G401.6 (cell line): ENCODE results near the gene LRRC7.
"Not testable (repeated sequence)": the region's sequence is repeated elsewhere in the genome, so short reads cannot be mapped to it uniquely, and the experiment has no call there.

ENCODE experiments used
- FAIRE-seq: peaks from 2 replicates; lab custom pipeline; 2012; peaks lifted over from hg19 to GRCh38; lab: Jason Lieb, UNC

The LRRC7 gene

GRCh38 chr1:69888016-69888415 is 320.3 kb downstream of the LRRC7 start:
- not testable (repeated sequence) for FAIRE-seq

GRCh38 chr1:69888657-69889056 is 320.9 kb downstream of the LRRC7 start:
- no peak for FAIRE-seq

GRCh38 chr1:69898403-69898947 is 330.8 kb downstream of the LRRC7 start:
- FAIRE-seq, result no peak

GRCh38 chr1:69911301-69911801 is 343.6 kb downstream of the LRRC7 start:
- no peak for FAIRE-seq

- FAIRE-seq, result no peak
Measured at GRCh38 chr1:69913977-69914376, 346.3 kb downstream of the LRRC7 start.

GRCh38 chr1:69914976-69915765 is 347.4 kb downstream of the LRRC7 start:
- no peak for FAIRE-seq

GRCh38 chr1:69919129-69919921 is 351.6 kb downstream of the LRRC7 start:
- no peak for FAIRE-seq

- FAIRE-seq, result no peak
Measured at GRCh38 chr1:69919922-69920273, 352.2 kb downstream of the LRRC7 start.

- FAIRE-seq, result no peak
Measured at GRCh38 chr1:69920426-69920825, 352.7 kb downstream of the LRRC7 start.

GRCh38 chr1:69921486-69921885 is 353.8 kb downstream of the LRRC7 start:
- no peak for FAIRE-seq

- FAIRE-seq, result not testable (repeated sequence)
Measured at GRCh38 chr1:69928234-69928633, 360.5 kb downstream of the LRRC7 start.

- FAIRE-seq, result no peak
Measured at GRCh38 chr1:69929308-69930057, 361.8 kb downstream of the LRRC7 start.

- no peak for FAIRE-seq
Measured at GRCh38 chr1:69930396-69930795, 362.7 kb downstream of the LRRC7 start.

GRCh38 chr1:69932760-69933159 is 365.0 kb downstream of the LRRC7 start:
- no peak for FAIRE-seq

- FAIRE-seq, result no peak
Measured at GRCh38 chr1:69940231-69940630, 372.5 kb downstream of the LRRC7 start.

GRCh38 chr1:69940816-69941215 is 373.1 kb downstream of the LRRC7 start:
- no peak for FAIRE-seq

- FAIRE-seq, result no peak
Measured at GRCh38 chr1:69943030-69943429, 375.3 kb downstream of the LRRC7 start.

GRCh38 chr1:69946935-69947334 is 379.2 kb downstream of the LRRC7 start:
- no peak for FAIRE-seq

GRCh38 chr1:69947837-69948236 is 380.1 kb downstream of the LRRC7 start:
- FAIRE-seq, result no peak

- FAIRE-seq, result no peak
Measured at GRCh38 chr1:69952676-69953075, 385.0 kb downstream of the LRRC7 start.

GRCh38 chr1:69962452-69962851 is 394.7 kb downstream of the LRRC7 start:
- not testable (repeated sequence) for FAIRE-seq

GRCh38 chr1:69967245-69967766 is 399.6 kb downstream of the LRRC7 start:
- FAIRE-seq, result no peak
